ENCODE results near the gene ABCG1. TPM values are rescaled to one million over a fixed set of nuclear protein-coding genes. Genes with fewer than 3 reads are reported as not detected.

Gene ABCG1
- total and polyA plus RNA-seq, 2 of the 4 experiments (the other 2 are of a cell fraction), result 0.19 to 0.36 TPM

- H4K20me1 ChIP-seq (ENCODE audit: insufficient read depth, low read length), result no peaks in the 10 kb centered on the region
- H3K9ac ChIP-seq (ENCODE audit: low read depth, low read length), result no peak overlapping the region
- H3K56ac ChIP-seq (ENCODE audit: extremely low read depth, insufficient read depth, low read length), result no peak overlapping the region
- no peak overlapping the region for H3K4me2 ChIP-seq (ENCODE audit: low read depth, low read length)
- H3K9me3 ChIP-seq (ENCODE audit: control insufficient read depth, insufficient read depth, low read length), result no peaks in the 10 kb centered on the region
- ATAC-seq (ENCODE audit: low read depth) (peak; percentile 30), DNase-seq (peak; percentile 55)
- TF ChIP-seq CEBPB (IDR thresholded peaks at IDR 0.05; ENCODE audit: low read depth, low read length) (peak; percentile 57; the same call in 1 of the 2 replicates), CHD1 (IDR thresholded peaks at IDR 0.05; ENCODE audit: low read depth, low read length) (no peak)
- no peak overlapping the region for H2AFZ ChIP-seq (replicated peaks; ENCODE audit: low read length, poor library complexity)
- H3K4me1 ChIP-seq (ENCODE audit: control insufficient read depth, insufficient read depth, low read length), result peaks cover 12% of the 10 kb centered on the region
- WGBS, 2 experiments (ENCODE audit: extremely low coverage in 2 of 2, insufficient read length in 1 of 2), result 40% methylated on average over 2 of the region's 6 CpGs; no CpG with 5 or more reads in 1 of the 2 experiments
- ChIA-PET CTCF (no interaction called here), POLR2A (ENCODE audit: unreplicated experiment) (no interaction called here)
- H3K27ac ChIP-seq (ENCODE audit: insufficient read depth, low read length), result no peak overlapping the region
- peaks cover 14% of the 10 kb centered on the region; the same call in 1 of the 2 replicates for H3K27me3 ChIP-seq (ENCODE audit: control insufficient read depth, insufficient read depth, low read length)
- no peak overlapping the region for H2BK20ac ChIP-seq (ENCODE audit: low read depth, low read length)
- H4K5ac ChIP-seq (ENCODE audit: low read depth, low read length), result no peak overlapping the region
- no peak overlapping the region for H4K91ac ChIP-seq (ENCODE audit: insufficient read depth, low read depth, low read length)
- no peak overlapping the region; the same call in 1 of the 2 replicates for H3K23ac ChIP-seq (ENCODE audit: low read depth, low read length)
- no peak overlapping the region for H4K8ac ChIP-seq (ENCODE audit: low read depth in 2 of 2, low read length in 2 of 2)
- no peaks in the 10 kb centered on the region for H3K36me3 ChIP-seq (ENCODE audit: control insufficient read depth, insufficient read depth, low read length)
- H3K18ac ChIP-seq (ENCODE audit: low read depth, low read length), result no peak overlapping the region
- no peaks in the 10 kb centered on the region for H3K79me1 ChIP-seq (ENCODE audit: low read depth in 1 of 2, low read length in 2 of 2)
- no peak overlapping the region for H2BK5ac ChIP-seq (ENCODE audit: low read depth, low read length, poor library complexity, severe bottlenecking)
- H2AK5ac ChIP-seq (ENCODE audit: low read depth, low read length), result no peak overlapping the region
- BruUV-seq (replicated peaks), result no TSS peak
- H3K4me3 ChIP-seq (ENCODE audit: insufficient read depth, low read depth, low read length), result no peak overlapping the region
- no peak overlapping the region for H3K14ac ChIP-seq (replicated peaks; ENCODE audit: low read depth, low read length)
- dilution Hi-C loops (cut with HindIII; ENCODE audit: low sequenced_read_pairs, unreplicated experiment), result no loop called here
- no peak overlapping the region for H2BK15ac ChIP-seq (ENCODE audit: low read depth, low read length)
- in situ Hi-C loops (cut with MboI; ENCODE audit: low sequenced_read_pairs), result no loop called here
- H3K4ac ChIP-seq (ENCODE audit: low read depth, low read length), result no peak overlapping the region
- H3K9me1 ChIP-seq (ENCODE audit: insufficient read depth, low read length), result peaks cover 2% of the 10 kb centered on the region; the same call in 1 of the 2 replicates
- peak overlapping the region; percentile 40; the same call in 1 of the 2 replicates for H2BK120ac ChIP-seq (ENCODE audit: low read depth, low read length)
- intact Hi-C loops (cut with micrococcal nuclease), result no loop called here
- no peak overlapping the region for H2AK9ac ChIP-seq (replicated peaks; ENCODE audit: low read depth, low read length, poor library complexity)
These were observed 23.4 kb upstream of the ABCG1 start for GRCh38 chr21:42195378-42196031.
